NB4 (cell line): ENCODE measurements around the gene BORCS8.
A peak's percentile ranks its signal among the peaks of the same experiment; 100 is the strongest.
"Not testable (repeated sequence)": the region's sequence is repeated elsewhere in the genome, so short reads cannot be mapped to it uniquely, and the experiment has no call there.

Source experiments
- DNase-seq: peaks from one replicate; pipeline ENCODE4 v3.0.0; 2010; ENCODE audit warnings: low read depth
- H3K4me3 ChIP-seq: one replicate; pipeline ENCODE4 v1.5.1; 2011; ENCODE audit warnings: mild to moderate bottlenecking, low read depth, low read length, moderate library complexity
- MYC ChIP-seq: IDR thresholded peaks from 2 replicates; pipeline ENCODE4 v1.6.1; 2011; ENCODE audit warnings: low read depth, low read length
- POLR2A ChIP-seq: IDR thresholded peaks from 2 replicates; pipeline ENCODE4 v1.6.1; 2011; ENCODE audit warnings: mild to moderate bottlenecking; ENCODE audit not compliant: insufficient read length; ENCODE audit errors: extremely low read depth
- TF ChIP-seq, protein P1 (sequence below): IDR thresholded peaks from one replicate; pipeline ENCODE4 v1.5.1; 2012; ENCODE audit warnings: low read depth, low read length
- TF ChIP-seq, protein P2 (sequence below): IDR thresholded peaks from 2 replicates; pipeline ENCODE4 v1.6.1; 2011; ENCODE audit warnings: low read depth, low read length

BORCS8 gene

DNA sequence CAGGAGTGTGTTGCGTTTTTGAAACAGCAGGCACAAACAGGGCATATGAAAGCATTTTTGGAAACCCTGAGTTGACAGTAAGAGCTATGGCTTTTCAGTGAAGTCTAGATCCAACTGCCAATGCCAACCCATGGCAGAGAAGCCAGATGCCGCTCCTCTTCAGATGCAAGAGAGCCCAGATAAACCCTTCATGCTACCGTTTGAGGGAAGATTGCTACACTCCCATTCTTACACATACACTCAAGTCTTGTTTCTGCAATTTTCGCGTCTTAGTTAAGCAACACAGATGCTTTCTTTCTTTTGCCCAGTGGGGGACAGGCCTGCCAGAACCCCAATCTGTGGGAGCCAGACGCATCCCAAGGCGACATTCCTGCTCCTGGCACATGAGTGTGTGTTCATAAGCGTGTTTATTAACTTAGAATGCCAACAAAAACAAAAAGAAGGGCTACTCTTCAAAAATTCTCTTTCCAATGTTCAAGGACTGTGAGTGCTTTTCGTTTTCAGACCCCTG, 10.4 kb downstream of the BORCS8 start:
- H3K4me3 ChIP-seq = no peak overlapping the region
- TF ChIP-seq, protein P1, sequence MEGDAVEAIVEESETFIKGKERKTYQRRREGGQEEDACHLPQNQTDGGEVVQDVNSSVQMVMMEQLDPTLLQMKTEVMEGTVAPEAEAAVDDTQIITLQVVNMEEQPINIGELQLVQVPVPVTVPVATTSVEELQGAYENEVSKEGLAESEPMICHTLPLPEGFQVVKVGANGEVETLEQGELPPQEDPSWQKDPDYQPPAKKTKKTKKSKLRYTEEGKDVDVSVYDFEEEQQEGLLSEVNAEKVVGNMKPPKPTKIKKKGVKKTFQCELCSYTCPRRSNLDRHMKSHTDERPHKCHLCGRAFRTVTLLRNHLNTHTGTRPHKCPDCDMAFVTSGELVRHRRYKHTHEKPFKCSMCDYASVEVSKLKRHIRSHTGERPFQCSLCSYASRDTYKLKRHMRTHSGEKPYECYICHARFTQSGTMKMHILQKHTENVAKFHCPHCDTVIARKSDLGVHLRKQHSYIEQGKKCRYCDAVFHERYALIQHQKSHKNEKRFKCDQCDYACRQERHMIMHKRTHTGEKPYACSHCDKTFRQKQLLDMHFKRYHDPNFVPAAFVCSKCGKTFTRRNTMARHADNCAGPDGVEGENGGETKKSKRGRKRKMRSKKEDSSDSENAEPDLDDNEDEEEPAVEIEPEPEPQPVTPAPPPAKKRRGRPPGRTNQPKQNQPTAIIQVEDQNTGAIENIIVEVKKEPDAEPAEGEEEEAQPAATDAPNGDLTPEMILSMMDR = no peak
- TF ChIP-seq POLR2A = no peak
- TF ChIP-seq, protein P2, sequence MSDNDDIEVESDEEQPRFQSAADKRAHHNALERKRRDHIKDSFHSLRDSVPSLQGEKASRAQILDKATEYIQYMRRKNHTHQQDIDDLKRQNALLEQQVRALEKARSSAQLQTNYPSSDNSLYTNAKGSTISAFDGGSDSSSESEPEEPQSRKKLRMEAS = no peak
- no peak for TF ChIP-seq MYC
- DNase-seq = no peak

DNA sequence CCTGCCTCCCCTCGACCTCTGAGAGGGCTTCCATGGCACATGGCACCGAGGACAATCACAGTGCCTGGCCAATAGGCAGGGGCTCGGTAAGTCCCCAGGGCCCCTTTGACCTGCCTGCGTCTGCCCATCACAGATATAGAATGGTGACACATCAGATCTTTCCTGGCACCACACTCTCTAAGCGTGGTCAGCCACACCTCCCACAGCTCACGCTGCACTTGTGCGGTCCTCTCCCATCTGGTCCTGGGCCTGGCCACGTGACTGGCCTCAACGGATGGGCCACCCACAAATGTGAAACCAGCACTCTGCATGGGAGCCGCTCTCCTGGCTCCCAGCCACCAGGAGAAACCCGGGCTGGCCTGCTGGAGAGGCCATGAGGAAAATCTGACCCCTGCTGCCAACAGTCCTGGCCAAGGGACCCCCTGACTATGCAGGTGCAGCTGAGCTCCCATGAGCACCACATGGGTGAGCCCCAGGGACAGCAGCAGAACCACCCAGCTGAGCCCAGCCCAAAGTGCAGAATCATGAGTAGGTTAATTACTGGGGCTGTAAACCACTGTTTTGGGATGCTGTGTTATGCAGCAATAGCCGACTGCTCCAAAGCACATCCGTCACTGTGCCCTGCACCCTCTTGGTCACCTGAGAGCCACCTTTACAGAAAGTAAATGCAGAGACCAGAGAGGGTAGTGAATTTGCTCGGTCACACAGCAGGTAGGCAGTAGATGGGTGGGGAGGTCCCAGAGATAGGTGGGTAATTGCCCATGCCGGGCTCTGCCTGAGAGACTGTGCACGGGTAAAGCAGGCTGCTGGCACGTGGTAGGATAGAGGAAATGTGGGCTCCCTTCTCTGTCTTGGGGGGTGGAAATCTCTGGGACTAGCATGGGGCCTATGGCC, 12.2 kb downstream of the BORCS8 start:
- no peak for TF ChIP-seq MYC
- TF ChIP-seq POLR2A = no peak
- TF ChIP-seq, protein P1 = no peak
- TF ChIP-seq, protein P2 = no peak
- no peak for DNase-seq
- H3K4me3 ChIP-seq = no peak overlapping the region

DNA sequence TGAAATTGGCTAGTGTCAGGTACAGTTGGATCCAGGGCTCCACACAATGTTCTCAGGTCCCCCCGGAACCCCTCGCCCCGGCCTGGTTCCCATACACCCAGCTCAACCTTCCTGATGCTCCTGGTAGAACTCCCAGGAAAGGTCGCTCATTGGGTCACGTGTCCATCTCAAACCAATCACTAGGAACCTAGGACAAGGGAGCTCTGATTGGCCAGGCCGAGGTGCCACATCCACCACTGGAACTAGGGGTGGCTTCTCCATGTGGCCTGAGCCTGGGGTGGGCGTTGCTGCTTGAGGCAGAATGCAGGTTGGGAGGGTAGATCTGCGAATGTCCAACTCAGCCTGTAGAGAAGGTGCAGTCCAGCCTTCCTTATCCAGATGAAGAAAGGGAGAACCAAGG, 15.0 kb downstream of the BORCS8 start:
- TF ChIP-seq, protein P2 = no peak

DNA sequence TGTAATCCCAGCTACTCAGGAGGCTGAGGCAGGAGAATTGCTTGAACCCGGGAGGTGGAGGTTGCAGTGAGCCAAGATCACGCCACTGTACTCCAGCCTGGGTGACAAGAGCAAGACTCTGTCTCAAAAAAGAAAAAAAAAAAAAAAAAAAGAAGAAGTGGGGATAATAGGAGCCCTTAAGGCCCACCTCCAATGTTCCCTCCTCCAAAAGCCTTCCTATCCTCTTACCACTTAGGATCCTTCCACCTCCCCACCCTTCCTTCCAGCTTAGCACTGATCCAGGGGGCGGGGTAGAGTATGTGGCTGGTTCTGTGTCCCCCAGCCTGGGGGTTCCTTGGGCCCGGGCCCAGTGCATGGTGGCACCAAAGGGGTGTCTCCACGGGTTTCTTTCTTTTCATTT, 18.7 kb downstream of the BORCS8 start:
- not testable (repeated sequence) for H3K4me3 ChIP-seq, DNase-seq

More for the DNA sequence above, 15.0 kb downstream of the BORCS8 start:
- H3K4me3 ChIP-seq = no peak overlapping the region
- no peak for DNase-seq

DNA sequence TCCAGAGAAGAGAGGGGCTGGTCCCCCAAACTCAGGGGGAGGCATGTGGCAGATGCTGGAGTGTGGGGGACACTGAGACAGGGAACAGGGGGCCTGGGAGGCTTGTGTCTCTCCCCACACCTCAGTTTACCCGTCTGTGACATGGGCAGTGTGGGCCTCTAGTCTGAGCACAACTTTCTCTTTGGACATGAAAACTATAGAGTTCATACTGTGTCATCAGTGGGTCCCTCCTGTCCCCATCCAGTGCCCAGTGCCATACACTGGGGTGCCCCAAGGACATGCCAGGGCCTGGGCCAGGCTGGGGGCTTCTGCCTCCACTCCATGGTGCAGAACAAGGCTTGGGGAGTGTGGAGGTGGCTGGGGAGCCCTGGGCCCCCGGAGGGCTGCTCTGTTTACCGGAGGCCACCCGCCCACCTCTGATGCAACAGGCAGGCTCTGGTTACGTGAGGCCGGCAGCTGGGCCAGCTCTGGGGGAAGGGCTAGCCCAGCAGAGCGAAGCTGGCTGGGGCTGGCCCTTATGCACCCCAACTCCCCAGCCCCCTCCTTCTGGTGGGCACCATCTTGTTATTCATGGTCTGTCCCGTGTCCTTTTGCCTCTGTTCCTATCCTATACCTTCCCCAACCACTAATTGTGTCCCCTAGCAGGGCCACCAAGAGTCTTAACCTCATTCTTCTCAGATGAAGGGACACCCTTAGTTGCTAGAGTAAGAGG, 20.0 kb downstream of the BORCS8 start:
- no peak overlapping the region for H3K4me3 ChIP-seq
- TF ChIP-seq MYC = peak; percentile 16; the same call in 1 of the 2 replicates
- TF ChIP-seq, protein P1 = no peak
- TF ChIP-seq, protein P2 = no peak
- peak; percentile 74 for DNase-seq

DNA sequence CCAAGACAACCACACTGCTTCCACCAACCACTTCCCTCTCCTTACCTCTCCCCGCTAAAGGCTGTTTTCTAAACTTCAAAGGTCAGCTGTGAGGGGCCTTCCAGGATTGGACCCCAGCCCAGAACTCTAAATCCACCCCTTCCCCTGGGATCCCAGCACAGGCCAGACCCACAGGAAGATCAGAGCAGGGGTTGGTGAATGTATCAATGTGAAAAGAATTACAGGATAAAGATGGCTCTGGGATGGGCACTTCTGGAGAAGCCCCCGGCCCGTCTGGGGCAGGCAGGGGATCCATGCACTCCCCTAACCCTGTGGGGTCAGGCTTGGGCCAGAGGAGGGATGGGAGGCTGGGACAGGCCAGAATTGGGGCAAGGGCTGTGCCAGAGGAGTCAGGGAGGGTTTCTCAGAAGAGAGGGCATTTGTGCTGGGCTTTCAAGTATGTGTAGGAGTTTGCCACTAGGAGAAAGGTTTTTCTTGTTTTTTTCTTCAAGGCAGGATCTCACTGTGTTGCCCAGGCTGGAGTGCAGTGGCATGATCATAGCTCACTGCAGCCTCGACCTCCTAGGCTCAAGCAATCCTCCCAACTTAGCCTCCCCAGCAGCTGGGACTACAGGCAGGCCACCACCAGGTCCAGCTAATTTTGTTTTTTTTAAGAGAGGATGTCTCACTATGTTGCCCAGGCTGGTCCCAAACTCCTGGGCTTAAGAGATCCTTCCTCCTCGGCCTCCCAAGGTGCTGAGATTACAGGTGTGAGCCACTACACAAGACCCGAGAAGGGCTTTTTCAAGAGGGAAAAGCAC, 20.9 kb downstream of the BORCS8 start:
- TF ChIP-seq, protein P1 = no peak
- no peak for TF ChIP-seq POLR2A
- no peak for TF ChIP-seq MYC
- TF ChIP-seq, protein P2 = no peak
- H3K4me3 ChIP-seq = no peak overlapping the region
- no peak for DNase-seq
